ENCODE measurements around the gene CEP83.
"Not testable (repeated sequence)": the region's sequence is repeated elsewhere in the genome, so short reads cannot be mapped to it uniquely, and the experiment has no call there.

Gene CEP83

GRCh38 chr12:94377599-94377998 is 82.1 kb downstream of the CEP83 start:
- DNase-seq = no peak

GRCh38 chr12:94374124-94374523 is 85.5 kb downstream of the CEP83 start:
- no peak for DNase-seq

- DNase-seq = no peak
Measured at GRCh38 chr12:94372461-94372860, 87.2 kb downstream of the CEP83 start.

GRCh38 chr12:94362653-94363052 is 97.0 kb downstream of the CEP83 start:
- no peak for DNase-seq

- DNase-seq = no peak
Measured at GRCh38 chr12:94359761-94360160, 99.9 kb downstream of the CEP83 start.

GRCh38 chr12:94353130-94353529 is 106.5 kb downstream of the CEP83 start:
- no peak for DNase-seq

GRCh38 chr12:94340573-94340972 is 119.1 kb downstream of the CEP83 start:
- no peak for DNase-seq

- no peak for DNase-seq
Measured at GRCh38 chr12:94338006-94338794, 121.5 kb downstream of the CEP83 start.

- no peak for DNase-seq
Measured at GRCh38 chr12:94336211-94336925, 123.3 kb downstream of the CEP83 start.

GRCh38 chr12:94333396-94333795 is 126.3 kb downstream of the CEP83 start:
- no peak for DNase-seq

- DNase-seq = no peak
Measured at GRCh38 chr12:94329366-94329765, 130.3 kb downstream of the CEP83 start.

GRCh38 chr12:94327809-94328208 is 131.9 kb downstream of the CEP83 start:
- DNase-seq = no peak

- no peak for DNase-seq
Measured at GRCh38 chr12:94326727-94327126, 132.9 kb downstream of the CEP83 start.

GRCh38 chr12:94326234-94326633 is 133.4 kb downstream of the CEP83 start:
- DNase-seq = no peak

- no peak for DNase-seq
Measured at GRCh38 chr12:94322346-94322745, 137.3 kb downstream of the CEP83 start.

- no peak for DNase-seq
Measured at GRCh38 chr12:94320109-94320508, 139.6 kb downstream of the CEP83 start.

GRCh38 chr12:94318181-94318580 is 141.5 kb downstream of the CEP83 start:
- DNase-seq = peak; percentile 29

- not testable (repeated sequence) for DNase-seq
Measured at GRCh38 chr12:94316600-94316999, 143.1 kb downstream of the CEP83 start.

GRCh38 chr12:94312378-94312777 is 147.3 kb downstream of the CEP83 start:
- no peak for DNase-seq

GRCh38 chr12:94309373-94309772 is 150.3 kb downstream of the CEP83 start:
- DNase-seq = no peak

GRCh38 chr12:94308612-94309011 is 151.1 kb downstream of the CEP83 start:
- DNase-seq = no peak

GRCh38 chr12:94305130-94305957 is 154.3 kb downstream of the CEP83 start:
- no peak for DNase-seq

GRCh38 chr12:94304566-94305061 is 155.1 kb downstream of the CEP83 start:
- no peak for DNase-seq
